T1000 (cell line): Measurements from ENCODE around the gene PRPH.
A peak's percentile ranks its signal among the peaks of the same experiment; 100 is the strongest.
"Not testable (repeated sequence)": the region's sequence is repeated elsewhere in the genome, so short reads cannot be mapped to it uniquely, and the experiment has no call there.

Experiments used
- DNase-seq: peaks from one replicate; lab custom pipeline; 2025; ENCODE audit warnings: mixed read lengths; lab: John Stamatoyannopoulos, UW

Gene PRPH

DNA sequence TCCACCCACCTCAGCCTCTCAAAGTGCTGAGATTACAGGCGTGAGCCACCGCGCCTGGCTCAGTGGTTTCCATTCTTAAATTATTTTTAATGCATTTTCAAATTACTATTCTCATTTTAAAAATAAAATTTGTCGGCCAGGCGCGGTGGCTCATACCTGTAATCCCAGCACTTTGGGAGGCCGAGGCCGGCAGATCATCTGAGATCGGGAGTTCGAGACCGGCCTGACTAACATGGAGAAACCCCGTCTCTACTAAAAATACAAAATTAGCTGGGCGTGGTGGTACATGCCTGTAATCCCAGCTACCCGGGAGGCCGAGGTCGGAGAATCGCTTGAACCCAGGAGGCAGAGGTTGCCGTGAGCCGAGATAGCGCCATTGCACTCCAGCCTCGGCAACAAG, 38.8 kb downstream of the PRPH start:
- DNase-seq: not testable (repeated sequence)

DNA sequence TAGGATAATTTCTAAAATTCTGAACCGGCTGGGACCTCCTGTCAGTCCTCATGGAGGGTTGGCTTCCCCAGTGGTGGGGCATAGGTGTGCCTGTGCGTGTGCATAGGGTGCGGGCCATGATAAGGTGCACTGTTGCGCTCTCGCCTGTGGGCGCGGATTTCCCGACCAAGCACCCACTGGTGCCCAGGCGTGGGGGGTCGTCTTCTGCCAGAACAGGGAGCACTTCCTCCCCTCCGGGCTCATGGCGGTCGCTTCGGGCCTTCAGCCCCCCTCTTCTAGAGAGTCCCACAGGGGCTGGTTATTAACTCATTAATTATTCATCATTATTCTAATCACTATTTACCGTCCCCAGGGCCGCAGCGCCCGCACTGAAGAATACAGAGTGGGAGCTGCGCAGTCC, 39.3 kb downstream of the PRPH start:
- DNase-seq: no peak

DNA sequence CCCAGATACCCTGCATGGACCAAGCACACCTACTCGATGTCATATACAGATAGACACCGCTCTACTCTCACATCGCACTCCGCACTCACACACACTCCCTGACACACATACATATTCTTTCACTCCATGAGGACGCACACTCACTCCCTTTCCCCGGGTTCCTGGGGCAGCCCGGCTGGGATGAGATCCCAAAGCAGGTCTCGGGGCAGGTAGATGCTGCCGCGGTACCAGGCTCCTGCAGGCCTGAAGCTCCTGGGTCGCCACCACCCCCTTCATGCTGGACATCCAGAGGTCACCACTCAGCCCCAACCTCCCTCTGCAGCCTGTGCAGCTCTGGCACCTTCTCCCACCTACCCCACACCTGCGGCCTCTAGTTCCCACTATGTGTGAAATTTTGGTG, 39.7 kb downstream of the PRPH start:
- DNase-seq: no peak

DNA sequence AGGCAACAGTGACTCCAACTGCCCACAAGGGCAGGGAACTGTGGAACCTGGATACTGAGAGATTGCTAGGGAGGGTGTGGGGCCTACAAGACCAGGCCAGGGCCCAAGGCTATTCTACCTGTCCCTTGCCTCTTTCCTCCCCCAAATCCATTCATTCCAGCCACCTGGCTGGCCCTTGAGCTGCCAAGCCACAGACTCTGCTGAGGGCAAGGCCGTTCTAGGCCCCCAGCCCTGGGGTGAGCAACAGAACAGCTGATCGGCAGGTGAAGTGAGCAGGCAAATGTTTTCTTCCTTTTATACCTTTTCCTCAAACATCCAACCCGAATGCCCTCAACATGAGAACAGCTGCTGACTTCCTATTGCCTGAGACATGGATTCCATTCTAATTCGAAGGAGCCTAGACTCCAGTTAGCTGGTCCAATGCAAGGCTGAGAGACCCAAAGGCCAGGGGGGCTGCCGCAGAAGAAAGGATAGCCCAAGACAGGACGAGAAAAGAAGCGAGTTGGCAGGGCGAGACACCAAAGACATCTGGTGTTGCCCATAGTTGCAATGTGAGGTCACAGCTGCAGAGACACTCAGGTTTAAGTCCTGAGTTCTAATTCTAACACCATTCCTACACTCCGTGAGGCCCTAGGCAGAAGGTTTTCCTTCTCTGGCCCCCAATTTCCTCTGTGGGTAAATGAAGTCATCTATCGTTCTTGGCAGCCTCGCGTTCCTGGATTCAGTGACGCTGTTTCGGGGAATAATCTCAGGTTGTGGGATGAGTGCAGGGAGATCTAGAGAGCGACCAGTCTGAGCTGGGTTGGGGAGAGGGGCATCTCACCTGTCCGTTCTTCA, 40.4 kb downstream of the PRPH start:
- DNase-seq: no peak

DNA sequence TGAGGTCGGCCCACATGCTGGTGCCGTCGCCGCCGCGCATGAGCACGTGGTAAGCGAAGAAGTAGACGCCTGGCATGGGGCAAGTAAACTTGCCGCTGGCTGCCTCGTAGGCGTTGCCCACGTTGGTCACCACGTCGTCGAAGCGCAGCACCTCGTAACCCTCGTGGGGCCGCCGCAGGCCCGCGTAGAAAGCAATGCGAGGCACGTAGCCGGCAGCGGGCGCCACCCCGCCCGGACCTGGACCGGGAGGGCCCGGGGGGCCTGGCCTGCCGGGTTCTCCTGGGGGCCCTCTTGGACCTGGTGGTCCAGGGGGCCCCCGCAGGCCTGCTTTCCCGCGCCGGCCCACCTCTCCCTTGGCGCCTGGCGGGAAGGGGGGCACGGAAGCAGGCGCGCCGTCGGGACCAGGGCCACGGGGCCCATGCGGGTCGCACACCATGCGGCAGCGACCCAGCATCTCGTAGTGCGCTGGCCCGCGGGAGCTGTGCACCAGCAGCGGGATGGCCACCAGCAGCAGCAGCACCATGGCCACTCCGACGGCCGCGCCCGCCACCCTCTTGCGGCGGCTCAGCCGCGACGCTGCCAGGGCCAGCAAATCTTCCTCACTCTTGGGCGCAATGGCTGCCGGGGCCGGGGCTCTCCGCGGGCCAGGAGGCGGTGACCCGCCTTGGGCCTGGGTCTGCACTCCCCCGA, 41.2 kb downstream of the PRPH start:
- no peak for DNase-seq

DNA sequence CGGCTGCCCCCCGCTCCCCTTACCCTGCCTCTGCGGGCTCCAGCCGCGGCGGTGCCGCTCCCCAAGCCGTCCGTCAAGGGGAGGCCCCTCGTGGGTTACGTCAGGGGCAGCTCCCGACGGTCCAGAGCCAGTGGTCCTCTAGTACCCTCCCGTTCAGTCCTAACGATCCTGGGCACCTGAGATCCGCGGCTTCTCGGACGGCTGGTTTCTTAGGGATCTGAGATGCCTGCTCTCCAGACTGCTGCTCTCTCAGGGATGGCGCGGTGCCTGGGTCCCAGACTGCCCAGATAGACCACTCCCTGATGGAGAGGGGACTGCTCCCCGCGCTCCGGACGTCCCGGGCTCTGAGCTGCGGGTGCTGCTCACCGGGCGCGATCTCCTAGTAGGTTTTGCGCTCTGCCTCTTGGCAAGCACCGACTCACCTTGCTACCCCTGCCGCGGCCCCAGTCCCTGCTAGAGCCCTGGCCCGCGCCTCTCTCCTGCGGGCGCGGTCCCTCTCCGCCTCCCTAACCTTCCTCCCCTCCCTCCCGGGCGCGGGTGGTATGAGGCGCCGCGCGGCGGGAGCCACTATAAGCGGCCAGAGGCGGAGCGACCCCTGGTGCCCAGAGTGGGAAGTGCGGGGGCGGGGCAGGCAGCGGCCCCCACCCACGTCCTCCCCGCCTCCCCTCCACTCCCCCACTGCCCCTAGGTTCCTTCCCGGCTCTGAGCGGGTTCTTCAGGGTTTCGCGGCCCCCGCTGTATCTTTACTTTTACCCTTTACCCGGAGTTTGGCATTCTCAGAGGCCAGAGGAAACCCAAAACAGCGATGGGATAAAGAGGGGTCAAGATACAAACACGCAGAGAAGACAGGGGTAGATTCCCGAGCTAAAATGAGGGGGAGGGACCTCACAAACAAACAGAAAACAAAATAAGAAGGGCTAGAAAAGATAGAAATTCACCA, 42.0 kb downstream of the PRPH start, which contains the start of gene C1QL4:
C1QL4 (minus strand) TSS at position 544 of the 940 bp plus-strand sequence. CDS start 711 bp downstream, outside the sequence.
- DNase-seq: peak; percentile 86

DNA sequence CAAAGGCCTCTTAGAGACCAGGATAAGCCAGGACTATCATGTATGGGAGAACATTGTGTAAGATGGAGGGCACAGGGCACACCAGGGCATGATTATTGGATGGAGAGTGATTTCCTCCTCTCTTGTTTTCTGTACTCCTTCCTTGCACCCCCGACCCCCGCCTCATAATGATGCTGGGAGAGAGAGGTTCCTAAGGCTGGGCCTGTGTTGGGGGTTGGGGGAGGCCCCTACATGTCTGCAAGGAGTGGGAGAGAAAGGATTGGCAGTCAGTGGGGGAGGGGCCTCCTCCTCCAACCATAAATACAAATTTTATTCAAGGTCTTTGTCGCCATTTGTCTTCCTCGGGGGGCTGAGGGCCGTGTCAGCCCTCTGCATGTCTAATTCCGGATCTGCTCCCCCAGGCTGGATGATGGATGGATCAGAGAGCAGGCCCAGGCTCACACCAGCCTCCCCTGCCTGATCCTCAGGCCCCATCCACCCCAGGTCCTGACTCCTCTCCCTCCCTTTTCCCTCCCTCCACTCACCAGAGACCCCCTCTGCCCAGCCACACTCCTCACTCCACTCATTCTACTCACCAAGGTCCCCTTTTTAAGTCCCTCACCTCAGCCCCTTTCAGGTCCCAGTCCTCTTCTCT, 44.0 kb downstream of the PRPH start:
- DNase-seq: no peak

DNA sequence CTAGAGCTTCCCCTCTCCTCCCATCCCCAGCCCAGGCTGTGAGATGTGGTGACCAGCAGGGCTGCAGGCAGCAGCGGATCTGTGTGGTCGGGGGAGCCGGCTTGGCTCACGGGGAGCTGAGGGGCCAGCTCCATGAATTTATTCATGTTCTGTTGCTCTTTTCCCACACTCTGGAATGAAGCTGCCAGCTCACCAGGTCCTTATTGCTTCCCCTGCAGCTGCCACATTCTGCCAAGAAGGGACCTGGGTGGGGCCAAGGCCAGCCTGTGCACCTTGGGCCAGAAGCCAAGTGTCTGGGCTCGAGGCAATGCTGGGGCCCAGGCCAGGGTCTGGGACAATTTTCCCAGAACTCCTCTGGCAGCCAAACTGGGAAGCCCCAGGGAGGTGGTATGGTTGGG, 44.5 kb downstream of the PRPH start:
- DNase-seq: no peak

DNA sequence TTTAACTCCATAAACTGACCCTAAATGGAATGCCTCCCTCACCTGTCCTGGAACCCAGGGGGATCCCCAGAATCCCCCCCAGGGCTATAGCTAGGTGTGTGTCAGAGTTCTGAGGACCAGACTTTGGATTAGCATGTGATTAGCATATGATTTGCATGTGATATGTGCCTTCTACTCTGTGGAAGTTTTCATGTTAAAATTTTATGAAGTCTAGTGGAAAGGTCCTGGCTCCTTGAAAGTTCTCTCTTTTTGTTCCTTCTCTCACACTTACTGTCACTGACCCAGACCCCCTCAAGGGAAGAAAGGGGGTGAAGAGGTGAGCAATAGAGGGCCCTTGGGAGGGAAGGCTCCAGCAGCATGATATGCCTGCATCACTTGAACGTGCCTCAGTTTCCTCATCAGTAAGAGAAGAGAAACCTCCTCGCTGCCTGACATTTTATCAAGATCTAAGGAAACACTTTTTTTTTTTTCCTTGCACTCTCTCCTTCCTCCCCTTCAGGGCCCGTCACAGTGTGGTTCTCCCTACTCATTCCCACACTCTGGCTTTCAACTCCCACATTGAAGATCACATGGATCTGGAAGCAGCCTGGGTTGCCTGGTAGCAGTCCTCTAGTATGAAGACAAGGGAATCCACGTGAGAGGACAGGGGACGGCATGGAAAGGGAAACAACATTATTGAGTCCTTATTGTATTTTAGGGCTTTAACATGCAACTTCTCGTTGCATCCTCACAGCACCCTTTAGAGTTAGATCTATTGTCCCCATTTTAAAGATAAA, 45.3 kb downstream of the PRPH start:
- DNase-seq: no peak

DNA sequence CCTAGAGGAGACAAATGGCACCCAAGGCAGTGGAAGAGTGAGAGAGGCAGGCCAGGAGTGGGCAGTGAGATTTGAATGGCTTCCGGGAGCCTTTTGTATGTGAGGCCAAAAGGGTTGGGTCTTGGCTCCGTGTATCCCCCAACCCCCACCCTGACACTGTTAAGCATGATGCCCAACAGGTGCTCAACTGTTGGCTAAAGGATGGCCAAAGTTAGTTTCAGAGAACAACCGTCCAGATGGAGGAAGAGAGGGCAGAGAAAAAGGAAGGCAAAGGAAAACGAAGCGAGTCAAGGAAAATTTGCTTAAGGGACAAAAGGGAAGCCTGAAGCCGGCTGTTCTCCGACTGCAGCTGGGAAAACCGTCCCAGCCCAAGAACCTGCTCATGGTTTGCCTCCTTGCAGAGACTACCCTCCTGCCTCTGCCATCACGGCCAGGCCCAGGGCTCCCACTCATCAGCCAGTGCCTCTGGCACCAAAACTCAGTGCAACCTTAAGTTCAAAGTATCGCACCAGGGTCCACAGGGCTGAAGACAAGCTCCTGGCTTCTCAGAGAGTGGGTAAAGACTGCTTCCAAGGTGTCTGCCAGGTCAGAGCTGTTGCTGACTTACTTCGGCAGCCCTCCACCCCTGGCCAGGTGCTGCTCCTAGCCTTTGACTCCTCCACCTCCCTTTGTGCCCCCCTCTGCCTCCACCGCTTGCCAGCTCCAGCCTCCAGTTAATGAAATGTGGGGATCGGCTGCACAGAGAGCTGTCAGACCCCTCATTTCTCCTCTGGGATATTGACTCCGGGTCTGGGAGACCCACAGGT, 46.2 kb downstream of the PRPH start:
- DNase-seq: no peak

DNA sequence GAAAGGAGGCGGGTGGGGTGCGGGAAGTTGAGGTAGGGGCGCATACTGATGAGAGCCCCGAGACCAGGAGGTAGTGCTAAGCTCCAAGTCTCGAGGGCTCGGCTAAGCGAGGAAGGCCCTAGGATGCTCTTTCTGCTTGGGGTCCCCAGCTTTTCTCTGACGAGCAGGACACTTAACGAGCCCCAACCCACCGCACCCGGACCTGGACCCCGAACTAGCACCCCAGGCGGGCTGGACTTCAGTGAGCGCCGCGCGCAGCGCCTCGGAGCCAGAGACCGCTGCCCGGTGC, 46.8 kb downstream of the PRPH start:
- DNase-seq: no peak

DNA sequence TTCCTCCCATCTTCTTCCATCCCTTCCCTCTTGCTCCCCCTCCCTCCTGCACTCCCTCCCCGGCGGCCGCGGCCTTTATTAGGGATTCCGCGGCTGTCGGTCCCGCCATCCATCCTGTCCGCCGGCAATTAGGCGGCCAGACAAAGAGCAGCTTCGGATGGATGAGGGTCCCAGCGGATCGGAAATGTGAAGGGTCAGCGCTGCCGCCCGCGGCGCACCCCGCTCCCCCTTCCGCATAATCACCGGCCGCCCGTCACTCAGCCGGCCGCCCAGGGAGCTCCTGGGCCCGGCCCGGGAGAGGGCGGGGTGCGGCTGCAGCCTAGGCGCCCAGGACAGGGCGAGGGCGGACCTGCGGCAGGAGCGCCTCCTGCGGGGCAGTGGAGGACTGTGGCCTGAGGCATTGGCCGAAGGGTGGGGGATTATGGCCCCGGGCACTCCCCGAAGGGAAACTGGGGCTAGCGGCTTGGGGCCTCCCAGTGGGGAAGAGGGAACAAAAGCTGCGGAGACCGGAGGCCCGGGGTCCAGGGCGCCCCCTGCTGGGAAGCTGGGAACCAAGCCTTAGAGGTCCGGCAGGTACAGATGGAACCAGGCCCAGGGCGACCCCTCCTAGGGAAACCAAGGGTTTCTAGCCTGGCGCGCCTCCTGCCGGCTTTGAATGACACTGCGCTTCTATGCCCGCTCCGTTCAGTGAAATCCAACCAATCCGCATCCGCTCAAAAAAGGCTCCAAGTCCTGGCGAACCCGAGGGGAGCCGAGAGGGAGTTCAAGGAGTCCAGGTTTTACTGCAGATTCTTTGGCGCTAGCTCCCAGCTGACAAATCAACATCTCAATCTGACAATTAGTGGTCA, 47.3 kb downstream of the PRPH start:
- DNase-seq: no peak

DNA sequence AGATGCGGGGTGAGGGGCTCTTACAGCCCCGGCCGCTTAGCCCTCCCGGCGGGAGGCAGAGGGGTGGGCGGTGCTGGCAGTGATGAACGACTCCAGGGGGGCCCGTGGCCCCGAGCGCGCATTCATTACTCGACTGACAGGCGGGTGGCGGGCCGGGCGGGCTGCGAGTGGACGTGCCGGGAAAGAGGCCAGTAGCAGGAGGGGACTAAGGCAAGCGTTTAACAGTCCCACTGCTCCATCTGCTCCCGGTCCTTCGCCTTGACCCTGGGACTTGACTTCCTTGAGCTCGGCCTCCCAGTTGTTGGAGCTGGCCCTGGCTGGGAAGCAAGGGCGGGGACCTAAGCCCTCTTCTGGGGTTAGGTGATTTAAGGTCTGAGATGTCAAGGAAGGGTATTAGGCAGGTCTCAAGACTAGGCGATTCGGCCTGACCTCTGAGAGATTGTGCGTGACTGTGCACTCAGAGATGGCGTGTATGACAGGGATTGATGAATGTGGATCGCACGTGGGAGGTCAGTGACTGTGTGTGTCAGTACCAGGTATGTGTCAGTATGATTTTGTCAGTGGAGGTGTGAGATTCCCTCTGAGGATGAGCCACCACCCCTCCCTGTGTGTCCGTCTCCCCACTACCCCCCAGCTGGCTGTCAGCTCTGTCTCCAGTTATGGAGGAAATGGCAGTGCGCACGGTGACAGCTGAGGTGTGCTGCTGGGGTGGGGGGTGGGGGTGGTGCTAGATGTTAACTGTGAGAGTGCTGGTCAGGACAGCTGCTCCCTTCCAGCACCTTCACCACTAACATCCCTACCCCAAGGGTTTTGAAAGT, 48.2 kb downstream of the PRPH start:
- DNase-seq: no peak

DNA sequence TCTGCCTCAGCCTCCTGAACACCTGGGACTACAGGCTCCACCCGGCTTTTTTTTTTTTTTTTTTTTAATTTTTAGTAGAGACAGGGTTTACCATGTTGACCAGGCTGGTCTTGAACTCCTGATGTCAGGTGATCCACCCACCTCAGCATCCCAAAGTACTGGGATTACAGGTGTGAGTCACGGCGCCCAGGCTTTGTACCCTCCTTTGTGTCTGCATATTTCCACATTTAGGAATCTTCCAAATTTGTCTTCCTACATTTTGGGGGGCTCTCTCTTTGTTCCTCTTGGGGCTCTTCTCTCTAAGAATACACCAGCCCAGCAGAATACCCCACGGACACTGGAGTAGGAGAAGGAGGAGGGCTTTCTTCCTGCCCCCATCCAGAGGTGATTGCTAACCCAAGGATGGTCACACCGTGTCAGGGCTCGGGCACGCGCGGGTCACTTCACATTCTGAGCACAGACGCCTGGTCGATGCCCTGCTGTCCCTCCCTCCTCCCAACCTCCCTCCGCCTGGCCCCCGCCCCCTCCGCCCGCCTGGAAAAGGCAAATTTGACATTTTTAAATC, 49.6 kb downstream of the PRPH start:
- no peak for DNase-seq

DNA sequence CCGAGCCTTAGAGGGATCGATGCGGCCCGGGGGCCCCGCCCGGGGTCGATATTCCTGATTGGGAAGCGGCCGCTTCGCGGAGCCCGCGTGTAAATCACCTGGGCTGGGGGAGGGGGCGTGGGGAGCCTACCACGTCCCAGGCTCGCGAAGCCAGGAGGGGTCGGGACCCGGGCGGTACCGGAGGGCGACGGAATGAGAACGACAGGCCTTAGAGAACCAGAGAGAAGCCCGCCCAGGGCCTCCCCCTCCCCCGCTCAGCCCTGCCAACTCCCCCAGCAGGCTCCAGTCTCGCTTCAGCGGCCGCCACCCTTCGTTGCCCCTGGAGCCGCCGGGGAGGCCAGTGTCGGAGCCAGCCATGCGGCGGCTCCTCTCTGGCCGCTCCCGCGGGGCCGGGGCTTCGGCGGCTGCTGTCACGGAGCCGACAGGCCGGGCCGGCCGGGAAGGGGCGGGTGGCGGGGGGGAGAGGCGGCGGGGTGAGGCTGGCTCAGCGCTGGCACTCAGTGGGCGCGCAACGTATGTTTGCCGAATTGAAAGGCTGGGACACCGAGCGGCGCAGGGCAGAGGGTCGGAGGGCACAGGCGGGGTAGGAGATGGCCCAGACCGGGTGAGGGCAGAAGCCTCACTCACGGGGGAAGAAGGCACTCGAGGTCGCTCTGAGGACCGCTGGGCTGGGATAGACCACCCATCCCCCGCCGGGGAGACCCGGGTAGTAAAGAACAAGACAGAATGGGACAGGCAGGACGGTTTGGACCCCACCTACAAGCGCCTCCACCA, 50.3 kb downstream of the PRPH start:
- DNase-seq: no peak

DNA sequence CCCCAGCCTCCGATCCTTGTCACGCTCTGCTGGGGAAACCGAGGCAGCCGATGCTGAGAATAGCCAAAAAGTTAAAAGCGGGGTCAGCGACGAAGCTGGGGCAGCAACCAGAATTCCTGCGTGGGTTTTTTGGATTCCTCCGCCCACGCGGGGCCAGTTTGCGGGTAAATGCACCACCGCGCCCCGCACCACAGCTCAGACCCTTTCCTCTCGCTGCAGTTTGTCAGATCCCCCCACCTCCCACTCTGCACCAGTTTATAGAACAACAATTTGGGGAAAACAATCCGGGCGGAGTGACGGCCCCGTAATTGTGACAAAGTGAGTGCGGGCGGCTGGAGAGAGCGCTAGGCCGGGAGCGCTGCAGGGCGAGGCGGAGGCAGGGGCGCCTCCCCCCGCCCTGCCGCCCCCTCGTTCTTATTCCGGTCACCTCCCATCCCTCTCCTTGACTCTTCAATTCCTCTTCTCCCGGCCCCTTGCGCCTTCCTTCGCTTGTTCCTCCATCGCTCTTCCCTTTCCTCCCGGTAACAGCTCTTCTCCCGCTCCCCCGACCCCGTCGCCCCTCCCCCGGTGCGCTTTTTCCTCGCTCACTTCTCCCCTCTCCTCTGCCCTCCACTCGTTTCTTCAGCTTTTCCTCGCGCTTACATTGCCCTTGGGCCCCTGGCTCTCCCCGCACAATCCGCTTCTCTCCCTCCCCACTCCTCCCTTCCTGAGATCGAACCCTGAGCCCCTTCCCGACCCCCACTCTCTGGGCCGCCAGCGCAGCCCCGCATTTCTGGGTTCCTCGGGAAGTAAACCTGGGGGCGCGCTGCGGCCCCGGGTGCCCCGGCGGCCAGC, 51.1 kb downstream of the PRPH start:
- no peak for DNase-seq
